GM12874 (cell line): Measurements from ENCODE around the gene ADCY9.

ENCODE experiments used
- CTCF ChIP-seq: IDR thresholded peaks from 2 replicates; pipeline ENCODE4 v1.5.1; 2011; ENCODE audit warnings: low read depth, mild to moderate bottlenecking, control low read depth, low read length, moderate library complexity; ENCODE audit not compliant: insufficient read depth

ADCY9 gene

GRCh38 chr16:4082474-4083044 is 33.7 kb downstream of the ADCY9 start:
- no peak for TF ChIP-seq CTCF

GRCh38 chr16:4081521-4082021 is 34.7 kb downstream of the ADCY9 start:
- no peak for TF ChIP-seq CTCF

GRCh38 chr16:4081047-4081446 is 35.2 kb downstream of the ADCY9 start:
- TF ChIP-seq CTCF: no peak

- TF ChIP-seq CTCF: no peak
Observed at GRCh38 chr16:4077174-4077649, 39.0 kb downstream of the ADCY9 start.

- no peak for TF ChIP-seq CTCF
Observed at GRCh38 chr16:4075534-4075933, 40.7 kb downstream of the ADCY9 start.

- TF ChIP-seq CTCF: no peak
Observed at GRCh38 chr16:4071686-4072561, 44.3 kb downstream of the ADCY9 start.

- TF ChIP-seq CTCF: no peak
Observed at GRCh38 chr16:4070936-4071335, 45.3 kb downstream of the ADCY9 start.
